GM19043 (cell line): Measurements from ENCODE around the gene SLC1A2.

Experiments
- ATAC-seq: cut with Tn5 transposase; IDR thresholded peaks from one replicate; pipeline ENCODE4 v1.9.1; 2021; ENCODE audit warnings: low read depth; ENCODE audit not compliant: unreplicated experiment

Gene SLC1A2

DNA sequence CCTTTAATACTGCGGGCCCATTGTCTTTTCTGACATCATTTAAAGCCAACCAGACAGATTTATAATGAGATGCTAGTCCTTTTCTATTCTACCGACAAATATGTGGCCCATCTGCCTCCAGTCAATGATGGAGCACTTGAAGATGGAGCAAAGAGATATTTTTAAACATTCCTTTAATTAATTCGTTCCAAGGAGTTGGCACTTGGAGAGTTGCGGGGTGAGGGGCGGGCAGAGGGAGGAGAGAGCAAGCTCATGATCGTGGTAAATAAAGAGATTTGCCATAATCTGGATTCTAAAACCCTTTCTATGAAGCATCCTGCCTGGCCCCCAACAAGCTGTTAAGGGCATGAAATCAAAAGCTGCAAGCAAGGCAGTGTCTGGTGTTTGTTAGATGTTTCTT is 5.0 kb downstream of the SLC1A2 start:
- ATAC-seq = no peak

DNA sequence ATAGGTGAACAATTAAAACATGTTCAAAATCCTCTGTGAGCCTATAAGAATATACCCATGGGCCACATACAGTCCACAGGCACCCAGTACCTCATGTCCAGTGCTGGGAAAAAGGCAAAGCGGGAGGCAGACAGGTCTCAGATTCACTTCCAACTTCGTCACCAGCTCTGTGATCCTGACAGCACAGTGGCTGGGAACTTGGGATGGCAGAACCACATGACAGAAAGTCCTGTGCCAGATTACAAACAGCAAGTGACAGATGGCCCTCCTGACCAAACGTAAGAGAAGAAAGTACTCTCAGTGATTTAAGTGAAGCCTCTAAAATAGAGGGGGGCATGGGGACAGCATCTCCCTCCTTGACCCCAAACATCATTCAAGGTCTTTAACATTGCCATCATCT is 5.8 kb downstream of the SLC1A2 start:
- no peak for ATAC-seq

DNA sequence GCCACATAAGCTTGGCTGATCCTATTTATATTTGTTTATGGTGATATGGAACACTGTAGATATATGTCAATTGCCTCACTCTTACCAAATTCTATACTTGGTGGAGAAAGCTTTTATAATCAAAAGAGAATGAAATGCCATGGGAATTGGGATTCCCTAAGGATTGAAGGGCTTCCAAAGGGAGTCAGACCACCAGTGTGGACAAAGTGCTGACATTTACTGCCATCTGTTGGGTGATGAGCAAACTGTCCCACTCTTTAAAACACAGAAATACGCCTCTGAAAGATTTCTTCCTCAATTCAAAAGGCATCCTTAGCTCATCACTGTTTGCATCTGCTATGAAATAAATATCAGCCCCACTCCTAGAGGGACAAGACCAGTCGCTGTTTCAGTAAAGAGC is 7.1 kb downstream of the SLC1A2 start:
- ATAC-seq = no peak

DNA sequence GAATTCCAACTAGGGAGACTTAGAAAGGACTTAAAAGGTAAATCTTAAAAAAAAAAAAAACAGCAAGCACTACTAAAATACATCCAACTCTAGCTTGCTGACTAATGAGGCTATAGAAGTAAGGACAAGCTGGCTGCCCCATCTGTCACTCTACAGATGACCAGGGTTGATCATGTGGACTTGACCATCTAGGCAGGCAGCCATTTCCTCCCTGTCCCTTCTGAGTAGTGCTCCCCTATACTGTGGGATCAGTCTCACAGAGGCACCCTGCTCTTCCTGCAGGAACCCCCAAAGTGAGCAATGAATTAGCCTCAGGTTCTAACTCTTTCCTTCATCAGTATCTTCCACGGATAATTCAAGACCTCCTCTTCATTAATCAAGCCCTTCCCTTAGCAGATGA is 12.3 kb downstream of the SLC1A2 start:
- no peak for ATAC-seq

DNA sequence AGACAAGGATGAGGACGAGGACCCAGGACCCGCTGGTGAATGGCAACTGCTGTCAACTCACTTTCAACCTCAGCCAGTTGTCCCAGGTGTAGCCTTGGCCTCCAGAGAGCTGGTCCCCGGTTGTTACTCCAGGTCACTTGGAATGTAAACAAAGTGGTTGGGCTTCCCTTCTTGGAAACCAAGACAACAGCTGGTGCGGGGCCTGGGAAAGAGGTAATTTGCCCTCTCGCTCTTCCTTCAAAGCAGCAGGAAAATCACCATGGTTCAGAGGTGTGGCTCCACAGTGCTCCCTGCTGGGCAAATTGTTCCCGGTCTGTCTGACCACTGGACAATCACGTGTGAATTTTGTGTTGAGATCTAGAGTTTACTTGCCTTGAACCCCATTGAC is 15.0 kb downstream of the SLC1A2 start:
- no peak for ATAC-seq

DNA sequence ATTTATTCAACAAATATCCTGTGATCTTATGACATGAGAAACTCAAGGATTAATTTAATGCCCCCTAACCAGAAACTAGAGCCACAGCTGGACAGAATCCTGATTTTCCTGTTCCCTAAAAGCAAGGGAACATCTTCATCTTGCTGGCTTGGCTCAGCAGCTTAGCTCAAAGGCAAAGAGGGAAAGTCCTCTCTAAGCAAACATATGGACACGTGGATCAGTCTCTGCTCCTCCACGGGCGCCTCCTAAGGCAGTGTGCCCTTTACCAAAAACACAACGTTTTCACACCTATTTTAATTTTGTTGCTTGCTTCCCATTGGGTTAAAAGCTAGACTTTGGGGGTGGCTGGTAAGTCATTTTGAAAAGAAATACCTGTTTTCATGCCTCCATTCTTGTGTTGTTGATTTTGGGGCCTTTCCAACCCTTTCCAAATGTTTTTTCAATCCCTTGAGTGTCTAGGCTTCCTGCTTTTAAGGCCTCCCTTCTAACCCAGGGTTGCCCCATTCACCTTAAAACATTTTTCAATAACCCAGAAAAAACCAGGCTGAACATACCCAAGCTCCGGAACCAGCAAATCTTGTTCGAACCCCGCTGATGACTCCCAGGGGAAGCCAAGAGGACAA is 15.5 kb downstream of the SLC1A2 start:
- ATAC-seq = no peak

DNA sequence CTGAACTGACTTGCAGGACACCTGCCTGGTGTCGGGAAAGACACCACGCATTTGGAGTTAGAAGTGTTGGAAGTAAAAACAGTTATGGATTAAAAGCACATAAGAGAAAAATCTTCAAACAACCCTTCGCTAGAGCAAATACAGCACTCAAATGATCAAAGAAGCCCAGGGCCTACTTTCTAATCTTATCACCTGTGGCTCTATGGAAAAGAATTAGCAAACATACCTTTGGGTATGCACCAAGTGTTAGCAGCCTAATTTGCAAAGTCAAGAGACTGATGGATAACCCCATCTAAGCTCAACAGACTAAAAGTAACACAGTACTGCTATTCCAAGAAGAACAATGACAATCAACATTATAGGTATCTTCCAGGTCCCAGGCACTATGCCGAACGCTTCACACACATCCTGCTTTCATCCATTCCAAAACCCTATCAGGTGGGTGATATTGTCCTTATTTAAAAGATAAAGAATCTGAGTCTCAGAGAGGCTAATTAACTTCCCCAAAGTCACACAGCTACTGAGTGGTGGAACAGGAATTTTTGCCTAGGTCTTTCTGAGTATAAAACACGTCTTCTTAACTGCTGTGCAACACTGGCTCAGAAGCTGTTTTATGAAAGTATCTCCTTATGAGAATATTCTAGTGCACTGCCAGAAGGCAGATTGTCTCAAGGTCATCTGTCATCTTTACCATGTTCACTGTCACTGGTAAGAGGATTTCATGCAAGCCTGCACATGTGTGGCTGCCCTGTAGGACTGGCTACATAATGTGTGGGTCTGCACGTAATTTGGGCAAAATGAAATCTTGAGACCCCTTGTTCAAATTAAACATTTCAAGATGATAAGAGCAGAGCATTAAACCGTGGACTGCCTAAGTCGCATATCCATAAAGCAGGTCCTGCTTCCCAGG is 16.4 kb downstream of the SLC1A2 start:
- ATAC-seq = no peak

DNA sequence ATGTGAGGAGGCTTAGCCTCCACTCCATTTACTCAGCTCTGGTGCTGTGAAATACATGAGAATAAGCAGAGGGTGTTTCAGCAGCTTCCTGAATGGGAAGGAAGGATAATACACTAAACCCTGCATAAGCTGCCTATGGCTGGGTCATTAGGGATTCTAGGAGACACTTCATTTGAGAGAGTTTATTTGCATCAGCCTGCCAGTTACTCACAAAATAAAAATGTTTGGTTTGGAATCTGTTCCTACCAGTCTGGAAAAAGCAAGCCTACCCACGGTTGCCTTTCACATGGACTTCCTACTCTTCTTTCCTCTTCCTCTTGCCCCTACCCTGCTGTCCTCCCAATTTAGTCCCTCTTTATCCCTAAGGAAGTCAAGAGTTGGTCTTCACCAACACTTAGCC is 20.5 kb downstream of the SLC1A2 start:
- ATAC-seq = no peak

DNA sequence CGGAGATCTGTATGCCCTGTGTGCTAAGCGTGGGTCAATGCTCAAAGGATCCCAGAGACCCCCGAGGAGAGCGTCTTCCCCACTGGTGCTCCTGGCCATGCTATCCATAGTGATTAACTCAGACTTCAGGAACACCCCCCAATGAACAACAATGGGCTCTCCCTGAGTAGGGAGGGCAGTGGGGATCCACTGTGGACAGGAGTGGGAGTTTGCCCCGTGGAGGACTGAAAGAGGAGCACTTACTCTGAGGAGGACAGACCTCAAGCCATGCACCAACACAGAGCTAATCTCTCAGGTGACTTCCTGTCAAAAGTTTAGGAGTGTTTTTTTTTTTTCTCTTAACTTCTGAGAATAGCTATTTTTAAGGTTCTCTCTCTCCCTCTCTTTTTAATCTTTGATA is 24.4 kb downstream of the SLC1A2 start:
- no peak for ATAC-seq

DNA sequence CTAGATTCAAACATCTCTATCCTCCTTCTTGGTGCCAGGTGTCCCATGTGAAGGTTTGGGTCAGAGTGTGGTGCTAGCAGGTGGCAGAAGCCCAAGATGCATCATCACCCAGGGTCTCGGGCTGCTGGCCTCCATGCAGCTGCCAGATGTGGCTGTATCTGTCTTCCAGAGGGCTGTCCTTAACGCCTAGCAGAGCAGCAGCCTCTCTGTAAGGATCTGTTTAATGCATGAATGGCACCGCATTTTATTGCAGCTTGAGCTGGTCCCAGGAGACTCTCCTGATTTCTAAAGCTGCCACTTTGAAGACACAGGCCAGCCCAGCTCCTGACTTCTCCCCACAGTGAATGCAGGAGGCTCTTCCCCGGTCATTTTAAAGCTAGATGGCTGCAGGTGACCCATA is 26.3 kb downstream of the SLC1A2 start:
- ATAC-seq = no peak

DNA sequence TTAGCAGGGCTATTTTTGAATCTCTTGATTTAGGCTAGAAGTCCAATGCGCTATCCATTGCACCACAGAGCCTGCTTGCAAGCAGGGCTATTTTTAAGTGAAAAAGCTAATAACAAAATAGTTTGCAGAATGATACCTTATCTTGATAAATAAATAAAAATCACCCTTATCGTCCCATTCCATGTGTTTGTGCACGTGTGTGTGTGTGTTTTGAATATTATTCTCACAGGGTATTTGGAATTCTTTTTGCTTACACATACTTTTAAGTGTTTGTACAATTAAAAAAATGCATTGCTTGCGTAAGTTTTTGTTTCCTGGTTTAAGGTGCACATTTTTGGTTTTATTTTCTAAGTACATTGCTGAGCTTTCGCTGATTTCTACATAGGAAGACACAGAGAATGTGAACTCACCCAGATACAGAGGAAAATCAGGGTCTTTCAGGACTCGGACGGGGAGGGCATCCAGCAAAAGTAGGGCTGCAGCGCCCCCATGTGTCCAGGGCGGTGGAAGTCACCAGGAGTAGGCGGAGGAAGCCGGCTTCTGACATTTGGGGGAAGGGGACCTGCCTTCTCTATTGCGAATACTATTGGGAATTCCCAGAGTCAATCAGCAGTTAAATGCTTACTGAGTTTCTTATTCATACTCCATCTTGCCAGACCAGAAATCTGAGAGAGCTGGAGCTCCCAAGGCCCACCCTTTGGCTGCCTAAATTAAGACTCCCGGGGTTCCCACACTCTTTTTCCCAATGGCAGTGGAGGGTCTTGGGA is 27.3 kb downstream of the SLC1A2 start:
- peak; percentile 66 for ATAC-seq

DNA sequence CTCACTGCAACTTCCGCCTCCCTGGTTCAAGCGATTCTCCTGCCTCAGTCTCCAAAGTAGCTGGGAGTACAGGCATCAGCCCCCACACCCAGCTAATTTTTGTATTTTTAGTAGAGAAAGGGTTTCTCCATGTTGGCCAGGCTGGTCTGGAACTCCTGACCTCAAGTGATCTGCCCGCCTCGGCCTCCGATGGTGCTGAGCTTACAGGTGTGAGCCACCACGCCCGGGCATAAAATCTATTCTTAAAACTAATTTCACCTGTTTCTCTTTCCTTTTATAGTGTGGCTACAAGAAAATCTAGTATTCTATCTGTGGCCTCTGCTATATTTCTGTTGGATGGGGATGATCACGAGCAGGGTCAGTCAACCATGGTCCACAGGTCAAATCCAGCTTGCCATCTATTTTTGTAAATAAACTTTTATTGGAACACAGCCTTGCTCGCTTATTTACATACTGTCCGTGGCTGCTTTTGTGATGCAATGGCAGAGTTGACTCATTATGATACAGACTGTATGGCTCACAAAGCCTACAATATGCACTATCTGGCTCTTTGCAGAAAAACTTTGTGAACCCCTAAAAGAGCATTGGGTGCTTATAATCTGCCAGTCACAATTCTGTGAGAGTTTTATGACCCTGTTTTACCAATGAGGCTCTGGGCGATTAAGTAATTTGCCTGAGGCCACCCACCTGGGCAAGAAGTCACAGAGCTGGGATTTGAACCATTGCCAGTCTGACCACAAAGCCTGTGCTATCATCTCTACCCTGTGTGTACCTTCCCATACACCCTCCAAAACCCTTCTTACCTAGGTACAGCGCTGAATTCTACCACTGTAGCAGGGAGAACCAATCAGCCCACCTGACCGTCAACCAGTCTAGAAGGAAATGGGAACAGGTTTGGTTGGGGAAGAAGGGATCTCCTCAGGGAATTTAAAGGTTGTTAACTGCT is 28.3 kb downstream of the SLC1A2 start:
- peak; percentile 74 for ATAC-seq

DNA sequence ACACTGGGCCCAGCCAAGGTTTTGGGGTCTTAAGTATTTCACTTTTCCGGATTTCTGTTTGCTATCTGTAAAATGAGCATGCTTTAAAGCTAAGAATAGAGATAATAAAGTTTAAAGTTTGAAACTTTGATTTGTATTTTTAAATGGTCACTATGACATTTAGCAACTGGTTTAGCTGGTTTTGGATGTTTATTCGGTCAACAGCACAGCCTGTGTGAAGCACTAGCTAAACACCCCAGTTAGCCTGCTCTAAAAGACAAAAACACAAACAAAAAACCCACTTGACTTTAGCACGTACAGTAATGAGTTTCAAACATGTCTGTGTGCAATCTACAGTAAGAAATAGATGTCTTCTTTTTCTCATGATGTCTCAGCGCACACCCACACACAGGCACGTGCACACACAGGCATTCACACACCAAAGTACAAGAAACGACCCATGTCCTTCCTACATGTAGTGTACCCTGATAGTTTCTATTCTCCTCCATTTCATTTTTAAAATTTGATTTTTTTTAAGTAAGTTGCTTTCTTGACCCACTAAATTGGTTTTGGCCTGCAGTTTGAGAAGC is 29.4 kb downstream of the SLC1A2 start:
- ATAC-seq = no peak

DNA sequence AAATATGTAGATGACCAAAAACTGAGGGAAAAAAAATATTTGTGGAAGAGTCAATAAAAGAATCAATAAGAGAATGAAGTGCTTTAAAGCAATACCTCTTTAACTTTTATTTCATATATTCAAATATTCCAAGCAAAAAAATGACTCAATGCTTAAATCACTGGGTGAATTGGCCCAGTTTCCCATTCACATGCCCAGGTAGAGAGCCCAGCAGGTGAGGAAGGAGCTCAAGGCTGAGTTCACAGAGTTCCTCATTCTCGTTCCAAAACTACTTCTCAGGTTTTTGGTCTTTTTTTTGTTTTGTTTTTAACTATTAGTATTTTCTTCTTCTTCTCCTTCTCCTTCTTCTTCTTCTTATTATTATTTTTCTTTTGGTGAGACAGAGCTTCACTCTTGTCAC is 30.2 kb downstream of the SLC1A2 start:
- ATAC-seq = no peak

DNA sequence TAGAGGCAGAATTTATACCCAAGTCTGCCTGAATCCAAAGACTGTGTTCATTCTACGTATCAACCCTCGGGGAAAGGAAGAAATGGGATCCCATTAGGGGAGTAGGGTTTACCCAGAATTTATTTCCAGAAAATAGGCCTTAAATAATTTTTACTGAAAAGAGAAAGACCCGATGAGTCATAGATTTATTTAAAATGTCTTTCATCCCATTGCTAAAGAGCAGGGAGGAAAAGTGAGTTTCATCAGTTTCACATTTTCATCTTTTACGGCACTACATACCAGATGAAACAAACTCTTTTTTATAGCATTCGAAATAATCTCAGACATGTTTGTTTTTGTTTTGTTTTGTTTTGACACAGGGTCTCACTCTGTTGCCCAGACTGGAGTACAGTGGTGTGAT is 31.3 kb downstream of the SLC1A2 start:
- no peak for ATAC-seq

DNA sequence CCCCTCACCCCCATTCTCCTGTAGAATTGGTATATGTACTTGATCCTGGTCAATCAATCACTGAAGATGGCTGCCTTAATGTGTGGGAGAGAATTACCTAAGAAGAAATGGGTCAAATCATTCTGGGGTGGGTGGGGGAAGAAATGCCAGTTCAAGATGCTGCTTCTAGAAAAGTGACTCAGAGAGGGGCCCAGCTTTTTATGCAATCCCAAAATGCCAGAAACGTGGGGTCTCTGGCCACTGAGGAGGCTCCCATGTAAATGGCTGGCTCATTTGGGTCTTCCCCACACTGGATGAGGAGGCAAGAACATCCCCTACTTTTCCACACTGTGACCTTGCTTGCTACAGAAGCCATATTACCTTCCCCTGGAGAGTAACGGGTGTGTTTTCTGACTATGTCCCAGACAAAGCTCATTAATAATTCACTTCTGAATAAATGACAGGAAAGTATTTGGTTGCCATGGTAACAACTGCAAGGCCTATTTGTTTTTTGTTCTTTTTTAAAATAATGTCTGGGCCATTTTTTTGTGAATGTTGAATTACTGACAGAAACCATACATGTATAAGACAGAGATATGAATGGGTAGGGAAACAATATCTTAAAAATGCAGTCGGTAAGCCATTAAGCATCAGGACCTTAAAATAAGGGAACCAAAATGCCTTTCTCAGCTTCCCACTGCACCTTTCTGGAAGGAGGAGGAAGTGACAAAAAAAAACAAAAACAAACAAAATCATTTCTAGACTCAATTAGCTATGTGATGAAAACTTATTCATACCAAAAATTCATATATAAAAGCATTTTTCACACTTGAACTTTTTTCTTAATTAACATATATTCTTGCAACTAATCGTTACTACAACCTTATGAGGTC is 32.0 kb downstream of the SLC1A2 start:
- no peak for ATAC-seq

DNA sequence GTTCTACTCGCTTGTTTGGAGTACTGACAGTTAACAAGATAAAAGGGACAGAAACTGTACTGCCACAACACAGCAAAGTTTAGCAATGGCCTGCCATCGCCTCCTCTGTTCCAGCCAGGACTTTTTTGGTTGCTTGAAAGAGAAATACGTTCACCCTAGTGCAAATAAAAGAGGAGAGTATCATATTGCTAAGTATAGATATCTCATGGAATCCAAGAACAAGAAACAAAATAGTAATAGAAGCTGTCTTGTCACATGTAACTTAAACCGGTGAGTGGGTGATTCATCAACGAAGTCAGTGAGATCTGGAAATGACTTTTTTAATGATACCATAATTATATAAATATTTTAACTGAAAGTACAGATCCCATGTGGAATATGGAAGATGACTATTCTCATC is 35.4 kb downstream of the SLC1A2 start:
- ATAC-seq = no peak

DNA sequence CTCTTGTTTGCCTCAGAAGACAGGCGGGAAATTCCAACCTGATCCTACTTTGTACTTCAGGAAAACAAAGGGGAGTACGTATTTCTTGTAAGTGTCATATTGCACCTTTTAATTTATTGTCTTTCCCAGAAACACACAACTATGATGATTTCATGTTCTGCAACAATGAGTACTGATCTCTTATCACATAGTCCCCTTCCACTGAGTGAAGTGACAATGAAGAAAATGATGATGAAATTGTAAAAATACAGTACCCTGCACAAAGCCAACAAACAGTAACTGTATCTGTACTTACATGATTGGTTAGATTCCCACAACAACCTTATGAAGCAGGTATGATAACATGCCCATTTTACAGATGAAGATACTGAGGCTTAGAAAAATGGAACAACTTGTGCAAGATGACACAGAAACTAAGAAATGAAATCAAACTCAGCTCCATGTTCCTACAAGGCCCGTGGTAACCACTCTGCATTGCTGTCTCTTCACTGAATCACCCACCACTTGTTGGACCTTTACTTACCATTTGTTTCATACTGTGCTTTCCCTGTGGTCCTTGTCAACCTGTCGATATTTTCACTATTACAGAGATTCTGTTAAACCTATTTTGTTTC is 37.5 kb downstream of the SLC1A2 start:
- ATAC-seq = no peak

DNA sequence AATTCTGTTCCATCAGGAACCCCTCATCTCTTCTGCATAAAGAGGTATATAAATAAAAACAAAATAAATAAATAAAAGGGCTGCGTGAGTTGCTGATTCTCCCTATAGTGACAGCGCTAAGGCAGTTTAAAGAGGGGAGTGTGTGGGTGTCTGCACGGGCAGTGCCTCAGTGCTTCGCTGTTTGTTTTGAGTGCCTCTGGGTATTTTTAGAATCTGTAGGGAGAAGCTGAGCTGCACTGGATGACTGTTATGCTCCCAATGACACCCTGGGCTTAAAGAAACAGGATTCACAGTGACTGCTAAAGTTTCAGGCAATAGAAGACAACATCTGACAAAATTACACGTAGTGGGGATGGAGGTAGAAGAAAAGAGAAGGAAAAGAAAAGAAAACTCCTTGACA is 38.8 kb downstream of the SLC1A2 start:
- no peak for ATAC-seq
